NCI-H2081 (cell line): Measurements from ENCODE around the gene PSD.
"Not testable (repeated sequence)": the region's sequence is repeated elsewhere in the genome, so short reads cannot be mapped to it uniquely, and the experiment has no call there.

Source experiments
- DNase-seq, 2 experiments: peaks; one replicate each; lab custom pipeline; 2025; lab: John Stamatoyannopoulos, UW

PSD gene

DNA sequence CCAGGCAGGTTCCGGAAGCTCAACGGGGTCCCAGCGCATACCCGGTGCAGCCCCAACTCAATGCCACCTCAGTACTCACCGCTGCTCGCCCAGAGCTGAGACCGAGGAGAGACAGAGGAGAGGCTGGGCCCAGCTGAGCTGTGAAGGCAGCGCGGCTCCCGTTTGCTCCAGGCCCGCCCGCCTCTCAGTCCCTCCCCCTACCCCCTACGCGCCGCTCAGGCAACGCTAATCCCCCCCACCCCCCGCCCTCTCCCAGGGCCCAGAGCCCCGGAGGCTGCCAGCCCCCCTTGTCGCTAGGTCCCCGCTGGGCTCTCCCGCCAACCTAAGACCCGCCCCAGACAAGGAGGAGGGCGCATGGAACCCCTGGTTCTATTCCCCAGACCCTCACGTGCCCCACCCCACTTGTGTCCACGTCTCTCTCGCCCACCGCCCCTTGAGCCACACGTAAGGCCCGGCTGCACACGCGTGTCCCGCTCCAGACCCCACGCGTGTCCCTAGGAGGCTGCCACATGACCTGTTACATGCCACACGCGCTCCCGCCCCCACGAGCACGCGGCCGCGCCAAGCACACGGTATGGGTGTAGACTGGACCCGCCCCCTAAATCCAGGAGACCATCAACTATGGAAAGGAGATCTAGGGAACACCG lies at the start of gene PSD:
TSS of gene PSD (minus strand) at position 164 of the 647 bp plus-strand sequence. CDS start 1,747 bp downstream, outside the sequence.
- peak; percentile 80 to 81 for DNase-seq

DNA sequence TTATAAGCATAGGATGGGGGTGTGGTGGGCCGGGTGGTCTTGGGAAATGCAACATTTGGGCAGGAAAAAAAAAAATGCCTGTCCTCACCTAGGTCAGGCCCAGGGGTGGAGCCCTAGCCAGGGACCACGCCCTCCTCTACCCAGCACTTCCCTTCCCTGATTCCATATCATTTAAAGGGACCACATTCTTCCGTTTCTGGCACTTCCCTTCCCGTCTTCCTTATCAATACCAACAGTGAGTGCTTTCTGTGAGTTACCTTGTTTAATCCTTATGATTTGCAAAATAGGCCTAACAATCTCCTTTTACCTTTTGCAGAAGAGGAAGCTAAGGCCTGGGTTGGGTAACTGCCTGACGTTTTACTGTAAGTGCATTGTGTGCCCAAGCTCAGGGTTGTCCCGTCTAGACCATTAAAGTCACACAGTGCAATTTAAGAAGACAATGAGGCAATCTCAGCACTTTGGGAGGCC lies 49.4 kb upstream of the PSD start:
- DNase-seq: no peak

DNA sequence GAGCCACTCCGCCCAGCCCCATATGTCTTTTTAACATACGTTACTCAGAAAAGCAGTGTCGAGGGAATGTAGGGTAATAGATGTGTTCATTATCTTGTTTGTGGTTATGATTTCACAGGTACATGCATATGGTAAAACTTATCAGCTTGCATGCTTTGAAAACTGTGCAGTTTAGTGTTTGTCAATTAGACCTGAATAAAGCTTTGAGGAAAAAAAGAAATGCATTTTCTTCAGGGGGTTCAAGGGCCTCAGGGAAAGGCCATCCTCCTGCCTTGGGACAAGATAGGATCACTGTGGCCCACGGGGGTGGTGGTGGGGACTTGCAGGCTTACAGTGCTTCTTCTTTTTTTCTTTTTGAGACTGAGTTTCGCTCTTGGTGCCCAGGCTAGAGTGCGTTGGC lies 48.7 kb upstream of the PSD start:
- DNase-seq: no peak

DNA sequence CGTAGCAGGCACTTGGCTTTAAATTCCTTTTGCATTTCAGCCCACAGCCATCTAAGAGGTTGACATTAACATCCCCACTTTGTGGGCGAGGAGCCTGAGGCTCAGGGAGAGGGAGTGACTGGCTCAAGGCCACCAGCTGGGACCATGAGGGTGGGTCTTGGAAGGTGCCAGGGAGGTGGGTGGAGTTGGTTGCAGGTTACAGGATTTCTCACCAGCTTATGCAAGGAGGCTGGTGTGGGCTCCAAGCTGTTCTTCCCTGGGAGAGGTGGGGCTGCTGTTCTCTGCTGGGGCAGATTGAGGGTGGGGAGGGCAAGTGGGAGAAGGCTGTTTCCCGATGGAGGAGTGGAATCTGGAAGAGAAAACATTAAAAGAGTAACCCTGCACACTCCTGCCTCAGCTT lies 46.9 kb upstream of the PSD start:
- no peak for DNase-seq

DNA sequence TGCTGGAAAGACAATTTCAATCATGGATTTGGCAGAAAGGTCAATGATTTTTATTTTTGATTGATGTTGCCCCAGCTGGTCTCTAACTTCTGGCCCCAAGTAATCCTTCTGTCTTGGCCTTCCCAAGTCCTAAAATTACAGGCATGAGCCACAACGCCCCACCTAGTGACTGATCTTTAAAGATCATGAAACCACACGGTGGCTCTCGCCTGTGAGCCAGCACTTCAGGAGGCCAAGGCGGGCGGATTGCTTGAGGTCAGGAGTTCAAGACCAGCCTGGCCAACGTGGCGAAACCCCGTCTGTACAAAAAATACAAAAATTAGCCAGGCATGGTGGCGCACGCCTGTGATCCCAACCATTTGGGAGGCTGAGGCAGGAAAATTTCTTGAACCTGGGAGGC lies 45.4 kb upstream of the PSD start:
- DNase-seq: no peak

DNA sequence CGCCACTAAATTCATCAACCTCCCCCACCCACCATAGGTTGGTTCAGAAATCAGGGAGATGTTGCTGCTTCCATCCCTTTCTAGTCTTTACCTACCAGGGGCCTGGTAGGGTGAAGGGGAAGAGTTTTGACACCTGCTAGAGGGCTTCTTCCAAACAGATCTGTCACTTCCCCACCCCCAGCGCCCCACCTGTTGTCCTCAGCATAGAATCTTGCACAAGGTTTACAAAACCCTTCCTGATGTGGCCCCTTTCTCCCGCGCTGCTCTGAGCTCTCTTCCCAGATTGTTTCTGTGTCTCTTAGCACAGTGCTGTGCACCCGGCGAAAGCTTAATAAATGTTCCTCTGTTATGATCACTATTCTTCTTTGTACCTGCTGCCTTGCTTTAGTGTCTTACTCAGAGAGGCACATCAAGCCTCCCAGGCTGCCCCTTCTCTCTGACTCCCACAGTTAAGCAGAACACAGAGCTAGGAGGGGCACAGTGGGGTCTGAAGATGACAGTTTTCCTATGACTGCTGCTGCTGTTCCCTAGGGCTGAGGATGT lies 44.0 kb upstream of the PSD start:
- no peak for DNase-seq

DNA sequence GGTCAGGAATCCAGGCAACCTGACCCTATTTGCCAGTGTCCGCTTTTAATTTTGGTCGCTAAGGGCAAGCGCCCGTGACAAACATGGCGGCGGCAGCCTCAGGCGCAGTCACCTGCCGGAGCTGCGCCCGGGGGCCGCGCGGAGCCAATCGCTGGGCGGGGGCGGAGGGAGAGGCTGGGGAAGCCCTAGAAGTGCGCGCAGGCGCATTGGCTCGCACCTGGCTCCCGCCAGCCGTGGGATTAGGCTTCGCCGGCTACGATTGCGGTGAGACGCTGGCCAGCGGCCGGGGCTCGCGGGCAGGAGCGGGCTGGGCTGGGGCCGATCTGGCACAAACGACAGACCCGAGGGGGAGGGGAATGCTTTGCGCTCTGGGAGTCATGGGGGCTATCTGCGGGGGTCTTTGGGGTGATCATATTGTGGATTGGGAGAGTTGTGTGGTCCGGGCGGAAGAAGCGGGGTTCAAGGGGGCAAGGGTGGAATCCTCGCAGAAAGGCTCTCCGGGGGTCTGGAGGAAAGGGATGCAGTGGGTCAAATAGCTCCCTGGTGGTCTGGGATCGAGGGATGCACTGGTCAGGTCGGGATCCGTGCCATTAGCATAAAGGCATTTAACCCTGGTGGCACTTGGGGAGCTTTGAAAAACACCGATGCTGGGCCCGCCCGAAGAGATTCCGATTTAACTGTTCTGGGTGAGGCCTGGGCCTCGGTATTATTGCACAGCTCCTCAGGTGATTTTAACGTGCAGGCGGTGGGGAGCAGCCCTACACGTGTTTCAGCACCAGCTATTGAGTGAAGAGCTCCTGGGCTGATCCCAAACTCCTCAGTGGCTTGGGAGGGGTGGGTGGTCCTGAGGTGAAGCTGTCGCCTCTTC lies 42.8 kb upstream of the PSD start:
- DNase-seq: peak; percentile 89 to 92

DNA sequence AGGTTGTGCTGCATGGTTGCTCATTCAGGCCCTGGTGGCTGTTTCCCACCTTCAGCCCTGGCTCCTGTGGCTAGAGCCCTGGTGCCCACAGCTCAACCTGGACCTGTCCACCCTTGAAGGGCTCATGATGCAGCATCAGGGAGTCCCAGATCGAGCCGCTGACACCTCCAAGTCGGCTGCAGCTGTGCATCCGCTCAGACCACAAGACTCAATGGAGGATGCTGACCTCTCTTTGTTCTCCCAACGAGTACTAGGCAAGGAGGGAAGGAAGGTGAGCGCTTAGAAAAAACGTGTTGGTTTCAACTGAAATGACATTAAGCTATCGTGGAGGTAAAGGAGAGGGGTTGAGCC lies 42.2 kb upstream of the PSD start:
- no peak for DNase-seq

DNA sequence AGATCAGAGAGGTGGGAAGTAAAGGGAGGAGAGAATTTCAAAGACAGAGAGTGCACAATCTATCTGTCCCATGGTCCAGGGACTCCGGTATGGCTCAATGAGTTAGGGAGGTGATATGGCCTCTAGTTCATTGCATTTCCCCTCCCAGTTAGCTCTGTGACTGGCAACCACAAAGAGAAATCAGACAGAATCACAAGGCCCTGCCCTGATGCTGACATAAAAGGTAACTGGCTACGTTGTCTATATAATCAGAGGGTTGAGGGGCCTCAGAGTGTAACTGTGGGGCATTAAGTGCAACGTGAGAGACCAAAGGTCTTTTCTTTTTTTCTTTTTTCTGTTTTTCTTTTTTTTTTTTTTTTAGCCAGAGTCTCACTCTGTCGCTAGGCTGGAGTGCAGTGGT lies 40.1 kb upstream of the PSD start:
- no peak for DNase-seq

DNA sequence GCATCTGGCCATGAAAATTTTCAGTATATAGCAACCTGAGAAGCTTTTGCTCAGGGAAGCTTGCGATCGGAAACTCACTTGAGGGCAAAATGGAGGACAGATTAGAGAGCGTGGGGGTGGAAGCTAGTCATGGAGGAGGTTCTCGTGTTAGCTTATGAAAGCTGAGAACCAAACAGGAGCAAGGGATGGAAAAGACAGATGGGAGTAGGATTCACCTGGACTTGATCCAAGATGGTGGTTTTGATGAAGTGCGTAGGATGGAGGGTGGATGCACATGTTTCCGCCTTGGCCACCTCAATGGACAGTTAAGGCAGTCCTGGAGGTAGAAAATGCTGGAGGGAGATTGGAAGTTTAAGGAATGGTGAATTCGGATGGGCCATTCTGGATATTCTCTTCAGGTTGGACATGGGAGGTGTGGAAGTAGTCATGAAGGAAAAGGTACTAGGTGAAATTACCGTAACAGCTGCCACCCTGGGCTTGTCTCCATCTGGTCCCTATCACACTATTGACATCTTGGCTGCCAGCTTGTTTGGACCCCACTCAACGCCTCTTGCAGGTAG lies 39.1 kb upstream of the PSD start:
- no peak for DNase-seq

DNA sequence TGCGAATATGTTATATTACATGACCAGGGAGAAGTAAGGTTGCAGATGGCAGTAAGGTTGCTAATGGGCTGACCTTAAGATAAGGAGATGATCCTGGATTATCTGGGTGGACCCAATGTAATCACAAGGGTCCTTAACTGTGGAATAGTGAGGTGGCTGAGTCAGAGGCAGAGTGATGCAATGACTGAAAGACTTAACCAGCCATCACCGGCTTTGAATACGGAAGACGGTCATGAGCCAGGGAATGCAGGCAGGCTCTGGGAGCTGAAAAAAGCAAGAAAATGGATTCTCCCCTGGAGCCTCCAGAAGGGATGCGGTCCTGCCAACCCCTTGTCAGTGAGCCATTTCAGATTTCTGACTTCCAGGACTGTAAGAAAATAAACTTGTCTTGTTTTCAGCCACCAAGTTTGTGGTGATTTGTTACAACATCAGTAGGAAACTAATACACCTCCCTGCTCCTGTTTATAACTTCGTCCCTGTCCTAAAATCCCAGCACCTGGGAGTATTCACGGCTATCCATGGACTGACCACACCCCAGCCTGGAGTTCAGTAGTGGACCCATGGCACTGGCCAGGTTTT lies 37.4 kb upstream of the PSD start:
- no peak for DNase-seq

DNA sequence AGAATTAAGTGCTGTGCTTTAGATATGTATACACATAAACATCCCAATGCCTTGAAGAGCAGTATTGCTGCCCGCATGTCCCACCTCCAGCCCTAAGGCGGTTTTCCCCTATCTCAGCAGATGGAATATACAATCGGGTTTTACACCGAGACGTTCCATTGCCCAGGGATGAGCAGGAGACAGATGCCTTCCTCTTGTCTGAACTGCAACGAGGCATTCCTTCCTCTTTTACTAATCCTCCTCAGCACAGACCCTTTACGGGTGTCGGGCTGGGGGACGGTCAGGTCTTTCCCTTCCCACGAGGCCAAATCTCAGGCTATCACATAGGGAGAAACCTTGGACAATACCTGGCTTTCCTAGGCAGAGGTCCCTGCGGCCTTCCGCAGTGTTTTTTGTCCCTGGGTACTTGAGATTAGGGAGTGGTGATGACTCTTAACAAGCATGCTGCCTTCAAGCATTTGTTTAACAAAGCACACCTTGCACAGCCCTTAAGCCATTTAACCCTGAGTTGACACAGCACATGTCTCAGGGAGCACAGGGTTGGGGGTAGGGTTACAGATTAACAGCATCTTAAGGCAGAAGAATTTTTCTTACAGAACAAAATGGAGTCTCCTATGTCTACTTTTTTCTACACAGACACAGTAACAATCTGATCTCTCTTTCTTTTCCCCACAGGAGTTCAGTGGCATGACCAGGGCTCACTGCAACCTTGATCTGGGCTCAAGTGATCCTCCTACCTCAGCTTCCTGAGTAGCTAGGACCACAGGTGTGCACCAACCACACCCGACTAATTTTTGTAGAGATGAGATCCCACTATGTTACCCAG lies 36.3 kb upstream of the PSD start:
- DNase-seq: not testable (repeated sequence)

DNA sequence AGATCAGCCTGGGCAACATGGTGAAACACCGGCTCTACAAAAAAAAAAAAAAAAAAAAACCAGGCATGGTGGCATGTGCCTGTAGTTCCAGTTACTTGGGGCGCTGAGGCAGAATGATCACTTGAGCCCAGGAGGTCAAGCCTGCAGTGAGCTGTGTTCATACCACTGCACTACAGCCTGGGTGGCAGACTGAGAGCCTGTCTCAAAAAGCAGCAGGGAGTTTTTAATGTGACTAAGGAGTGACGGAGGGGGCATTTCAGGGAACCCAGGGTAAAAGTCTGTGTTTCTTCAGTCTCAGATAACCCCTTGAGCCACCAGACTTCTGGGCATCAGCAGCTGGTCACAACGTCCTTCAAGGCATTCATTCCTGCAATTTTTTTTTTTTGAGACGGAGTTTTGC lies 34.9 kb upstream of the PSD start:
- no peak for DNase-seq

DNA sequence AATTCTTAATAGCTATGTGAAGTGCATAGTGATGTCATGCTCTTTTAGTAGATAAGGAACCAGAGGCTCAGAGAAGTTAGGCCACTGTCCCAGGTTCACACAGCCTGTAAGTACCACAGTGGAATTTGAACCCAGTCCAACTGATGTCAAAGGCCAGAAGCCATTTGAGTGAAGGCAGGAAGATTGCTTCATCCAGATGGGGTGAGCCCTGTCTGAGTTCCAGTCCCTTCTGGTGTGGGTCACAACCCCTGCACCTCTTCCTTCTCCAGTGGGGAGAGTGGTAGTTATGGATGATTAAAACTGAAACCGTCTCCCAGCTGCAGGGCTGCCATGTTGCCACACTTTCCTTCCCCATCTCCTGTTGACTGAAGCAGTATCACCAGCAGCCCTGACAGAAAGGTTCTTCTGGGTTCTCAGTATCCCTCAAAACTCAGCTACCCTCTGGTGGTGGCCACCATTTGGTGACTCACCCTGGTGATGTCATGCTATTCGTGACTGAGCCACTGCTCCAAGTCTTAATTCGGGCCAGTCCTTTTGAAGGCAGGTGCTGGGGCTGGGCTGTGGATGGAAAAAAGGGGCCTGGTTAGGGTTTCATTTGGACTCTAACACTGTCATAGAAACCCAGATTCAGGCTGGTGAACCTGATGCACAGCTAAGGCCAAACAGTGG lies 34.2 kb upstream of the PSD start:
- no peak for DNase-seq

DNA sequence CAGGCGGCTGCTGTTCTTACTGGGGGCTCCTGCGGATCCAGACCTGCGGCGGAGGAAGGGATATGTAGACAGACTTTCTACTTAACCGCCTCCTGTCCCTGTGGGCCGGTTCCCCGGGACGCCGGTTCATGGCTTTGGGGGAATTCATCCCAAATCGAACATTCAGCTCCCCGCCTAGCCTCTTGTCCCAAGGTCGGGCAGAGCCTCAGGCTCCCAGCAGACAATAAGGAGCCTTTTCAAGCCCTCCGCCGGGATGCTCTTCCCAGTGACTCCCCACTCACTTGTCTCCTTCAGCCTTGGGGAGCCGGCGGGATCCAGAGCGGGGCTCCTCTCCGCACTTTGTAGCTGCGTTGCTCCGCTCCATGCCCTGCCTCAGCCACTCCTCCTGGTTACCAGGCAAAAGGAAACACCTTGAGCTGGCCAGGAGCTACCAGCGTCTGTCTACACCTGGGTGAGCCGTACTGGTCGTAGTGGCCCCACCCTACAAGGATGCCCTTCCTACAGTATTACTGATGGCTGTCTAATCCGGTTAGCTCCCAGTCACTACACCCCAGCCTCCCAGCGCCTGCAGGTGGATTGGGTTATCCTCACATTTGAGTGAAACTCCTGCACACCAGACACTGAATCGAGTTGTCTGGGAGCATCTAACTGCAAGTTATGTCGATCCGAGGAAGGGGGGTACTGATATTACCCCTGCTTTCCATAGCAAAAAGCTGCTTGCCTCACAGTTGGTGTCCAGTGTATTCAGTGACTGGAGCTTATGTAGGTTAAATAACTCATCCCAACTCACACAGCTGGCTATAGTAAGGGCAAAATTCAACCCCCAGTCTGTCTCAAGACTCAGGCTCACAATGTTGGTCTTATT lies 32.8 kb upstream of the PSD start, which contains the start of gene C10orf95:
TSS of gene C10orf95 (minus strand) at position 439 of the 865 bp plus-strand sequence. CDS start 450 bp downstream, outside the sequence.
- DNase-seq: peak in 1 of 2 experiments; percentile 4

DNA sequence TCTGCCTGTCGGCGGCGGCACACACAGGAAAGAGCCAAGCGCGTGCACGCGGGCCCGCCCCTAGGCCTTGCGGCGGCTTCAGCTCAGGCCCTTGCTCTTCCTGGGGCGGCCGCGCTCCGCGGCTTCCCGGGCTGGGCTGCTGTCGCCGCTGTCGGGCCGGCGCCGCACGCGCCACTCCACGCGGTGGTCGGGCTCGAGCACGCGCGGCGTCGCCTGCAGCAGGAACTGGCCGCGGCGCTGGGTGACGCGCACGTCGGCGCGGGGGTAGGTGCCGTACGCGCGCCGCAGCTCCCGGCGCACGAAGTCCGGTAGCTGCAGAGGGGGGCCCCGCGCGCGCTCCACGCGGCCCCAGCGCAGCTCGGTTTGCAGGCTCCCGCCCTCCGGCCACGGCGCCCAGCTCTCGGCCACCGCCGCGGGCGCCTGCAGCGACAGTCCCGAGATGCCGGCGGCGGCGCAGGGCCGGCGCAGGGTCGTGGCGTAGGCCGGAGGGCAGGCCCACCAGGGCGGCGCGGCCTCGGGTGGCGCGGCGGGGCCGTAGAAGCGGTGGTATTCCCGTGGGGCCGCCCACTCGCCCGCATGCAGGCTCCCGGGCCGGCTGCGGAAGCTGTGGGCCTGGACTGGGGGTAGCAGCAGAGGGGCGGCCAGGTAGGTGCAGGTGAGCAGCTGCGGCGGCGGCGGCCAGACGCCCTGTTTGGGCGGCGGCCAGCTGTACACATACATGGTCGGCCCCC lies 32.0 kb upstream of the PSD start:
- peak; percentile 84 to 90 for DNase-seq

DNA sequence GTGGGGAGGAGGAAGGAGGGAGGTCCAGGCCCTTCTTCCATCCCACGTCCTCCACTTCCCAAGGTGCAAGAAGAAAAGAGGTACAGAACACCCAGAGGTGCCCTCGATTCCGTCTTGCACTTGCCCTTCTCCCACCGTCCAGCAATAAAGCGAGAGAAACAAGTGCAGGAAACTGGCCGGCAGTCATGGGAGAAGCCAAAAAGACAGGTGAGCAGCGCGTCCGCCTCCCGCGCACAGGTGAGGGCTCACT lies 31.5 kb upstream of the PSD start:
- no peak for DNase-seq

DNA sequence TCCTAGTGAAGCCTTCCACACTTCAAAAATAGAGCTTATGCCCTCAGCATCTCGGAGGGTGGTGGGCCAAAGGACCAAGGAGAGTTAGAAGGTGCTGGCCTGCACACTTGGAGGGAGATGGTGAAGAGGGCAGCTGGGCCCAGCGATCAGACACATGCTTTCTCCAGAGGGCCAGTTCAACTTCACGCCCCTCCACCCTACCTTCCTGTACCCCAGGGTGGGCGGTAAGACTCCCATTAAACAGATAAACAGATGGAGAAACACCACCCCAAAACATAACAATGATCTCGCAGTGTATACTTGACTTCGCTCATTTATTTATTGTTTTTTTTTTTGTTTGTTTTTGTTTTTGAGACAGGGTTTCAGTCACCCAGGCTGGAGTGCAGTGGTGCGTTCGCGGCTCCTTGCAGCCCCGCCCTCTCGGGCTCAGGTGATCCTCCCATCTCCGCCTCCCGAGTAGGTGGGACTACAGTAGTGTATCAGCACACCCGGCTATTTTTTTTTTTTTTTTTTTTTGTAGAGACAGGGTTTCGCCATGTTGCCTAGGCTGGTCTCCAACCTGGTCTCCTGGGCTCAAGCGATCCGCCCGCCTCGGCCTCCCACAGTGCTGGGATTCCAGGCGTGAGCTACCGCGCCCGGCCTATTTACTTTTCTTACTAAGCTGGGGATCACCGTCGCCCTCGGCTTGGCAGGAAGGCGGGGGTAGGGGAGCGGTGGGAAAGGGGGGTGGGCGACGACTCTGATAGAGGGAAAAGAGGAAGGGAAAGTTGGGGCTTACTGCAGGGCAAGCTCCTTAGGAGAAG lies 30.9 kb upstream of the PSD start:
- peak; percentile 68 to 80 for DNase-seq

DNA sequence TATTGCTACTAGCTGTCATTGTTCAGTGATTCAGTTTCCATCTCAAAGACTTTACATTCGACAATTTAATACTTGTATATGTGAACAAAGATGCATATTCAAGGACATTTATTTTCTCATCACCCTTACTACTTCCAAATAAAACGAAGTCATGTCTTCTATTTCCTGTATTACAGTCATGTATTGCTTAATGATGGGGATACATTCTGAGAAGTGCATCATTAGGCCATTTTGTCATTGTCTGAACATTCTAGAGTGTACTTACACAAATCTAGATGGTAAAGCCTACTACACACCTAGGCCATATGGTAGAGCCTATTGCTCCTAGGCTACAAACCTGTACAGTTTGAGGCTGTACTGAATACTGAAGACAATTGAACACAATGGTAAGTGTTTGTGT lies 26.3 kb upstream of the PSD start:
- no peak for DNase-seq
